GM10847 (cell line): ENCODE measurements around the gene TSPYL2.

Experiments
- POLR2A ChIP-seq: IDR thresholded peaks from 2 replicates; pipeline ENCODE4 v1.6.1; 2011; ENCODE audit not compliant: insufficient read length; ENCODE audit errors: extremely low read depth

Gene TSPYL2

DNA sequence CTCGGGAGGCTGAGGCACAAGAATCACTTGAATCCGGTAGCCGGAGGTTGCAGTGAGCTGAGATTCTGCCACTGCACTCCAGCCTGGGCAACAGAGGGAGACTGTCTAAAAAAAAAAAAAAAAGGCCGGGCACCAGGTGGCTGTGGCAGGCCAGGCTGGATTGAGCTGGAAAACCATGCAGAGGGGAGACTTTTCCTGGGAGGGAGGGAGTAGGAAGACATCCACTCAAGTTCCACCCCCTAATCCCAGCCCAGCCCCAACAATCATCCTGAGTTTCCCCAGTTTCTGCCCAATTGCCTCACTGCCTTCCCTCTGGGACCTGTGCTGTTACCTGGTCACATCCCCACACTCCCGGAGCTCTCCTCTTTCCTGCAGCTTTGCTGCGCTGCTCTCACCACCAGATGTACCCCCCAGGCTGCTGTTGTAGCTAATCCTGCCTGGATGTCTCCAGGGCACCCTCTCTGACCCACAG, 9.0 kb upstream of the TSPYL2 start:
- TF ChIP-seq POLR2A = no peak

DNA sequence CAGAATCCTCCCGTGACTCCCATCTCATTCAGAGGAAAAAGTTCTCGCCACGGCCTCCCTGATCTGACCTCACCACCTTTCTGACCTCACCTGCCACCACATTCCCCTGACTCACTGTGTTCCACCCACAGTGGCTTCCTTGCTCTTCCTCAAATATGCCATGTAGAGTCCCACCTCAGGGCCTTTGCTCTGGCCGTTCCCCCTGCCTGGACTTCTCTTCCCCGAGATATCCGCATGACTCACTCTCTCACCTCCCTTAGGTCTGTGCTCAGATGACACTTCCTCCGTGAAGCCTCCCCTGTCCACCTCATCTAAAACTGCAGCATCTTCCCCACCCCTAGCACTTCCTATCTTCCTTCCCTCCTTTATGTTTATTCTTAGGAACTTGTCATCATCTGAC, 7.2 kb upstream of the TSPYL2 start:
- no peak for TF ChIP-seq POLR2A

DNA sequence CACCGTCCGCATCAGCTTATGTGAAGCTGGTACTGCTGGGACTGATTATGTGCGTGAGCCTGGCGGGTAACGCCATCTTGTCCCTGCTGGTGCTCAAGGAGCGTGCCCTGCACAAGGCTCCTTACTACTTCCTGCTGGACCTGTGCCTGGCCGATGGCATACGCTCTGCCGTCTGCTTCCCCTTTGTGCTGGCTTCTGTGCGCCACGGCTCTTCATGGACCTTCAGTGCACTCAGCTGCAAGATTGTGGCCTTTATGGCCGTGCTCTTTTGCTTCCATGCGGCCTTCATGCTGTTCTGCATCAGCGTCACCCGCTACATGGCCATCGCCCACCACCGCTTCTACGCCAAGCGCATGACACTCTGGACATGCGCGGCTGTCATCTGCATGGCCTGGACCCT, 5.5 kb upstream of the TSPYL2 start:
- no peak for TF ChIP-seq POLR2A

- no peak for TF ChIP-seq POLR2A
Measured at GRCh38 chrX:53077207-53078197, 4.7 kb upstream of the TSPYL2 start.

GRCh38 chrX:53078943-53079342, 3.2 kb upstream of the TSPYL2 start:
- TF ChIP-seq POLR2A = no peak

DNA sequence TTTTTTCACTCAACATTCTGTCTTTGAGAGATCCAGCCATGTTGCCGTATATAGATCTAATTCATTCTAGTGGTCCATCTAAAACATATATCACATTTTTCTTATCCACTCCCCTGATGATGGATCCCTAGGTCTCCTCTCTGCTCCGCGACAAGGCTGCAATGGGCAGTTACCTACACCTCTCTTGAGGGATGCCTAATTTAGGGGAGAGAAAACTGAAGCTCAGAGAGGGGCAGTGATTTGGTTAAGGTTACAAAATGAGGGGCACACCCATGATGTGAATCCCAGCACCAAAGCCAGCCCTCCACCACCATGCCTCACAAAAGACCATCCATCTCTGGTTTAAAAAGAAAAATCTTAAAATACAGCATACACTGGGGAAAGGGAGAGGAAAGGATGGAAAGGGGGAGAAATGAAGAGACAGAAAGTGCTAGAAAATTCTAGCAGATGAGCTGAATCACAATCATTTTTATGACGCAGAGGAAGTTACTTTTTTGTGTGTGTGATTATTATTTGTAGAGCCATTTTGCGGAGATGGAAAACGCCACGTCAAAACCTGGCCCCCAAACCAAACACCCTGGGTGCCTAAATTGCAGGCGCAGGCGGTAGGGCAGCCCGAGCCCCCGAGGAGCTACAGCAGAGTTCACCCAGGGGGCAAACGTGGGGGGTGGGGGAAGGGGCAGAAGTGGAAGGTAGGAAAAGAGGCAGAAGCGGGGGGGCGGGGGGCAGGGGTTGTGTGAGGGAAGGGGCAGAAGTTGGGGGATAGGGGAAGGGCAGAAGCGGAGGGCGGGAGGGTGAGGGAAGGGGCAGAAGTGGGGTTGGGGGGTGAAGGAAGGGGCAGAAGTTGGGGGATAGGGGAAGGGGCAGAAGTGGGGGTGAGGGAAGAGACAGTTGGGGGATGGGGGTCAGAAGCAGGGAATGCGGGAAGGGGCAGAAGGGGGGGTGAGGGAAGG, 1.3 kb upstream of the TSPYL2 start:
- TF ChIP-seq POLR2A = no peak

GRCh38 chrX:53082773-53083616, 828 bp downstream of the TSPYL2 start:
- TF ChIP-seq POLR2A = no peak

- TF ChIP-seq POLR2A = no peak
Measured at GRCh38 chrX:53084043-53084570, 1.9 kb downstream of the TSPYL2 start.

DNA sequence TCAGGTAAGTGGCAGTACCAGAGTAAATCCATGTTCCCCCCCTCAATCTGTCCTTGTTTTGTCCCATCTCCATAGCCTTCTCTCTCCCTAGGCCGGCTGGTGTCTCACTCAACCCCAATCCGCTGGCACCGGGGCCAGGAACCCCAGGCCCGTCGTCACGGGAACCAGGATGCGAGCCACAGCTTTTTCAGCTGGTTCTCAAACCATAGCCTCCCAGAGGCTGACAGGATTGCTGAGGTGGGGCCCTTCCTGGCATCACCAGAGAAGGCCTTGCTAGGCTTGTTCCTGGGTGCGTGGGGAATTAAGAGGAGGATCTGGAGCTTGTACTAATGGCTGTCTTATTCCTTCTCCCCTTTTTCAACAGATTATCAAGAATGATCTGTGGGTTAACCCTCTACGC, 2.7 kb downstream of the TSPYL2 start:
- TF ChIP-seq POLR2A = no peak

- TF ChIP-seq POLR2A = no peak
Measured at GRCh38 chrX:53085661-53086229, 3.6 kb downstream of the TSPYL2 start.

DNA sequence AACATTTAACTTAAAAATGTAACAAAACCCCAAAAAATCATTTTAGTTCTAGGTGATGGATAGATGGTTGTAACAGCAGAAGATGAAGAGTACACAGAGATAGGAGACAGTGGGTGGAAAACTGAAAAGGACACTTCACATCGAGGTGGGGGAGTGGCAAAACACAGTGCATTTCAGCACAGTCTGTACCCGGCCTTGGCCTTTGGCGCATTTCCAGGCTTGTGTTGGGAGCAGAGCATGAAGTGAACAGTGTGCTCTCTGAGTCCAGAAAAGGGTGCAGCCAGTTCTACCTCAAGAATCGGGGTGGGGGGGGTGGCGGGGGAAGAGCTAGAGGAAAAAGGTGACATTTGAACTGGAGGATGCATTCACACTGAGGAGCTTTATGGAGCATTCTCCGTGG, 4.3 kb downstream of the TSPYL2 start:
- TF ChIP-seq POLR2A = no peak

- no peak for TF ChIP-seq POLR2A
Measured at GRCh38 chrX:53087388-53087831, 5.2 kb downstream of the TSPYL2 start.

GRCh38 chrX:53088136-53088974, 6.2 kb downstream of the TSPYL2 start:
- peak; percentile 21 for TF ChIP-seq POLR2A

DNA sequence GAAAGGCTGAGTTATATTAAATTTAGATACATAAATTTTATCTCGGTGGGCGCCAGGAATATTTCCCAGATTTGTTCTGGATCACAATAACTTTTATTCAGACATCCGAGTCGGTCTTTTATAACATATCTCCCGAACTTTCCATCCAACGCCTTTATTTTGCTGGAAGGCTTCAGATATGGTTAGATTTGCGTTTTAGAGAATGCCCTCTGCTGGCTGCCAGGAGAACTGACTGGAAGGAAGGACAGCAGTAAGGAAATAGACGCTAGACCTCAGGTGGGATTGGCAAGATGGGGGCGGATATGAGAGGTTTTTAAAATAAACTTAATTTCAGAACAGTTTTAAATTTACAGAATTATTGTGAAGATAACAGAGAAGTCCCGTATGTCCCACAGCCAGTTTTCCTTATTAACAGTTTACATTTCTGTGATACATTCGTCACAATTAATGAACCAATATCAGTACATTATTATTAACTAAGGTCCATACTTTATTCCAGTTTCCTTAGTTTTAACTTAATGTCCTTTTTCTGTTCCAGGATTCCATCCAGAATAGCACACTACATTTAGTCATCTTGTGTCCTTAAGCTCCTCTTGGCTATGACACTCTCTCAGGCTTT, 7.2 kb downstream of the TSPYL2 start:
- no peak for TF ChIP-seq POLR2A
